HG02973 (cell line): ENCODE results near the gene GPR18.
"Not testable (repeated sequence)": the region's sequence is repeated elsewhere in the genome, so short reads cannot be mapped to it uniquely, and the experiment has no call there.

Experiments used
- ATAC-seq: cut with Tn5 transposase; IDR thresholded peaks from one replicate; pipeline ENCODE4 v1.9.1; 2021; ENCODE audit warnings: moderate library complexity; ENCODE audit not compliant: unreplicated experiment

The GPR18 gene

DNA sequence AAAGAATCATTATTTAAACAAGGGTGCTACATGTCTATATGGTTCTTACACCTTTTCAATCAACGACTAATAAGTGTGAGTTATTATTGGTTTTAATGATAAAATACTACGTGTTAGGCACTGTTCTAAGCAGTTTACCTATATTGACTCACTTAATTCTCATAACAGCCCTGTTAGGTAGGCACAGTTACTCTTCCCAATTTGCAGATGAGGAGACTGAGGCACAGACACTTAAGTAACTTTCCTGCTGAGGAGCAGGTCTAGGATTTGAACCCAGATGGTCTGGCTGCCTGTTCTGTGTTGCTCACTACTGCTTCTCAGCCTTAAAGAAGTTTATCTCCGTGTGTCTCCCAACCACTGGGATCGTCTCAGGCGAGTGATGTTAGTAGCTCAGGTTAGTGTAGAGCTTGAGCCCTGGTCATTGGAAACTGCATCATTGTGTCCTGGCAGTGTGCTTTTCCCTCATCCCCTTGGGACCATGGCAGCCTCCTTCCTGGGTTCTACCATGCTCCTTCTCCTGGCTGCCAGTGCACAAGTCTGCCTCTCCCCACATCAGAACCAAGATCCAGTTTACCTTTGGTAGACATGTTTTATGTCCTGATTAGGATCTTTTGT lies 46.7 kb downstream of the GPR18 start:
- ATAC-seq = no peak

DNA sequence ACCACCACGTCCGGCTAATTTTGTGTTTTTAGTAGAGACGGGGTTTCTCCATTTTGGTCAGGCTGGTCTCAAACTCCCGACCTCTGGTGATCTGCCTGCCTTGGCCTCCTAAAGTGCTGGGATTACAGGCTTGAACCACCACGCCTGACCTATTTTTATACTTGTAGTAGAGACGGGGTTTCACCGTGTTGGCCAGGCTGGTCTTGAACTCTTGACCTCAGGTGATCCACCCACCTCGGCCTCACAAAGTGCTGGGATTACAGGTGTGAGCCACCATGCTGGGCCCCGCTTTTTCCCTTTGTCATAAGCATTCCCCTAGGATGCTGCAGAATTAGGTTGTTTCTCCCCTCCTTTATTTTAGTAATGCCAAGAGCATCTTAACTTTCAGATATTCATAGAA lies 47.6 kb downstream of the GPR18 start:
- not testable (repeated sequence) for ATAC-seq

DNA sequence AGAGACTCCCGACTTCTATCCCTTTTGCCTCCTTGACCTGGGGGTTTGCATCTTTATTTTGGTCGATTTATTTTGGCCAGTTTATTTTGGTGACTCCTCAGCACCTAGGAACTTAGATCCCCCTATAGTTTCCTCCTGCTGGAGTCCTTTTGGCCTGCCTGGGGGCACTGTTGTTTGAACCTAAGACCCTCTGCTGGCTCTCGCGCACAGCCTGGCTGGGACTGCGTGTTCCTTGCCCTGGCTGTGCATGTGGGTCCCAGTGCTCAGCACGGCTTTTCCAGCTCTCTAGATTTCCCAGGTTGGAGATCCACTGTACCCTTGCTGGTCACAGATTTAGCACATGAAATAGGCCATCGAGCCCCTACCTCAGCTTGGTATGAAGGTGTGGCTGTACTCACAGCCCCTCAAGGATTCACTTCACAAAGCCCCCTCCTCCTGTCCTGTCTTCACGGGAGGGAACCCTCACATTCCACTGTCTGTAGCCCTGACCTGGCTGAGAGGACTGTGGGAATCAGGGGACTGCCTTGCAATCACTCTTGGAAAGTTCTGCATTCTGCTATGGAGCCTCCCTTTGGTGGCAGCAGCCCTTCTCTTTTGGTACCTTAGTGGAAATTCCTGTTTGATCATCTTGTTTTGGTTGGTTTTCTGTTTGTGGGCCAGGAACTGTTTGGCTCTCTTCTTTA lies 49.2 kb downstream of the GPR18 start:
- ATAC-seq = no peak

DNA sequence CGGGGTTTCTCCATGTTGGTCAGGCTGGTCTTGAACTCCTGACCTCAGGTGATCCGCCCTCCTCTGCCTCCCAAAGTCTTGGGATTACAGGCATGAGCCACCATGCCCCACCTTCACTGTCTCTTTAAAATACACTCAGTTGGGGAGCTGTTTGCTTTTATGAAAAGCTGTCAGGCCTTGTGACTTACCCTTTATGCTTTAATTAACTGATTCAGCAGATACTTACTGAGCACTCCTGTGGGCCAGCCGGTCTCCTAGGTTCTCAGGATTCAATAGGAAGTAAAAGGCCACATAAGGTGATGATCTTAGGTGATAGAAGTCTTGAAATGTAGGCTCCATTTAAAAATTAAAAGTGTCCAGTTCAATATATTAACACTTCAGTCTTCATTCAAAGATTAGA lies 50.0 kb downstream of the GPR18 start:
- no peak for ATAC-seq

DNA sequence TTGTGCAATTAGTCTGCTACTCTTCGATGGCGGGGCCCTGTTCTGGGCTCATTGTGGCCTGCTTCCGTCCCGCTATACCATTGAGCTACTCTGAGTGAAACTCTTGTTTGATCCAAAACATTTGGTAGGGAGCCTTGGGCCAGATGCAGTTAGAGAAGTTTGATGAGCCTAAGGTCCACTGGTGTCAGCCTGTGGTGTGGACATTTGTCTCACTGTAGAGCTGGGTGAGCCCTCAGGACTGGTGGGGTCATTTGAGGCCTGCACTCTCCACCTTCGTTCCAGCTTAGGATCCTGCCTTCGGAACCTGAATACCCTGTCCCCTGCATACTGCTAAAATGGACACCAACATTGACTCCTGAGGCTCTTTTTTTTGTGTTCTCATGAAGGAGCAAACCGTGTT lies 50.7 kb downstream of the GPR18 start:
- ATAC-seq = no peak

DNA sequence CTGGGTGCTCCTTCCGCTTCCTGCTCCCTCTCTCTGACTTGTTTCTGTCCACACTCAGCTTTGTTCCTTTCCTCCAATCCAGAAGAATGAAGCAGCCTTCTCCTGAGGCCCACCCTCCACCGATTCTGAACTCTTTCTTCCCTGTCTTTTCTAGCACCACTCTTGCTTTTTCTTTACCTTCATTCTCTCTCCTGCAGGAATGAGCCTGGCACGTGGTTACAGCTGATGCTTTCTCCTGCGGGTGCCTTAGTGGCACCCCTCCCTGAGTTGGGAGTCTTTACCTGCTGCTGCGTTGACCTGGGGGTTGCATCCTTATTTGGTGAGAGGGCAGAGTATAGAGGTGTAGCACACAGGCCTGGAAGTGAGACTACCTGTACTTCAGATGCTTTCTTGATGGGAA lies 51.3 kb downstream of the GPR18 start:
- no peak for ATAC-seq

DNA sequence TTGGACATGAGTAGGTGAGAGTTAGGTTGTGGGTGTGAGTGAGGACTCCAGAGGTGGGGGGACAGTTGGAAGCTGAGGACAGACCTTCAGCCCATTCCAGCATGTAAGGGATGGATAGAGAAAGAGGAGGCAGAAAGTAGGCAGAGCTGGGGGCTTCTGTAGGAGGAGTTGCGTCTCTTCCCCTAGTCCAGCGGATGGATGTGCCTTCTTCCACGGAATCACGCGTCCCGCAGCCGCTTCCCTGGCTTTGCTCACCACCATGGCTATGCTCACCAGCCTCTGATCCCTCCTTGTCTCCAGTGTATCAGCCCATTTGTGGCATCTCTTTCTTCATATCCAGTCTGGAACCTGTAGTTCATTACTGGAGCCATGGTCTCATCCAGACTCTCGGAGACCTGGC lies 52.0 kb downstream of the GPR18 start:
- no peak for ATAC-seq

DNA sequence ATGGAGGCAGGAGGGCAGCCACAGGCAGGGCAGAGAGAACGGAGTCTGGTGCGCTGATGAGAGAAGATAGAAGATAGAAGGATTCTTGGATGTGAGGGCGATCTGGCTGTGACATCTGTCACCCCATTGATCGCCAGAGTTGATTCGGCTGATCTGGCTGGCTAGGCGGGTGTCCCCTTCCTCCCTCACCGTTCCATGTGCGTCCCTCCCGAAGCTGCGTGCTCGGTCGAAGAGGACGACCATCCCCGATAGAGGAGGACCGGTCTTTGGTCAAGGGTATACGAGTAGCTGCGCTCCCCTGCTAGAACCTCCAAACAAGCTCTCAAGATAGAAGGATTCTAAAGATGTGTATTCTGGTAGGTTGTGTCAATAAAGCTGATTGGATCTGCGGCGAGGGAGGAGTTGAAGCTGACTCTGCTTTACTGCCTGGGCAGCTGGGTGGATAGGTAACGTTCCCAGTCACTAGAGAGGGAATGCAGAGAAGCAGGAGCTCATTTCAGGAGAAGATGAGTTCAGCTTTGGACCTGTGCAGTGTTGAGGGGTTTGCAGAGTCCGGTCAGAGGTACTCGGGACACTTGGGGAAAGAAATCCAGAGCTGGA lies 52.5 kb downstream of the GPR18 start:
- no peak for ATAC-seq
